TTC549 (cell line): ENCODE measurements around the gene DMD.

Source experiments
- FAIRE-seq: peaks from 2 replicates; lab custom pipeline; 2012; peaks lifted over from hg19 to GRCh38; lab: Jason Lieb, UNC

DMD gene

DNA sequence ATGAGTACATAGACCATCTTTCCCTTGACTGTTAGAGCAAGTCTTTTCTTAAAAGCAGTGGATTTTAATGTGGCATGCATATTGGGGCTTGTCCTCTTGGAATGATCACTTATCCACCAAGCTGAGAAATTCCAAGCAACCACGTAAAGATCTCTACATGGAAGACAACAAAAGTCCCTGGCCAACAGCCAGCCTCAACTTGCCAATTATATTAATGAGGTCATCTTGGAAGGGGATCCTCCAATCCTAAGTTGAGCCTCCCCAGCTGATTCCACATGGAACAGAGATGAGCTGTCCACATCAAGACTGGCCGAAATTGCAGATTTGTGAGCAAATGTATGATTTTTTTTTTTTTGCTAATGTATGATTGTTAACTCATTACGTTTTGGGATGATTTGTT is 2118.9 kb downstream of the DMD start:
- FAIRE-seq: no peak

DNA sequence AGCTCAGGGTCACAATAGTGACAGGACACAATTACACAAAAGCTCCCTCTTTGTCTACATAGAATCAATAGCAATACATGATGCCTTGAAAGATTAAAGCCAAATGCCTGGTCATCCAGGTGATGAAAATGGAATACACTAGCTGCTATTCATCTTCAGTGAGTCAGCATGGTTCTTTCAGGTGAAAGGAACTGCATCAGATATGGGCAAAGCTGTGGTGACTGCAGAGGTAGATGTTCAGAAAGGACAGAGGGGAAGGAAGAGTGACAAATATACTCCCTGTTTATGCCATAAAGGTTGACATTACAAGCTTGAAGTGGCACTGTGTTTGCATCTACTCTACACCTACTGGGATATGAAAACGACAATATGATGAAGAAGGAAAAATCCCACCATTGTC is 2119.5 kb downstream of the DMD start:
- no peak for FAIRE-seq

DNA sequence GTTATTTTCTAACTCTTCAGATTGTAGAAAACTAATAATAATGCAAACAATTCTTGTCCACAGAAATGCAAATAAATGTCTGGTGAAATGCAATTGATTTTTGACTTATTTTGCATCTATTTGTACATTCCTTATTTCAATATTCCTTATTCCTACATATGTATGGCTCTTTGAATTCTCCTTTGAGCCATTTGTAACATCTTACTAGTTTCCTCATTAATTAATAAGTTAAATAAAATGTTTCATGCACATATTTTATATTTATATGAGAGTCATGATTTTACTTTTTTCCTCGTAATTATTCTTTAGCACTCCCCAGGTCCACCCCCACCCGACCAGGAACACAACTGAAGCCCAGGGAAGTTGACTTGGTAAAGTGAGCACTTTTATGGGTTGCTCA is 2136.8 kb downstream of the DMD start:
- FAIRE-seq: no peak

DNA sequence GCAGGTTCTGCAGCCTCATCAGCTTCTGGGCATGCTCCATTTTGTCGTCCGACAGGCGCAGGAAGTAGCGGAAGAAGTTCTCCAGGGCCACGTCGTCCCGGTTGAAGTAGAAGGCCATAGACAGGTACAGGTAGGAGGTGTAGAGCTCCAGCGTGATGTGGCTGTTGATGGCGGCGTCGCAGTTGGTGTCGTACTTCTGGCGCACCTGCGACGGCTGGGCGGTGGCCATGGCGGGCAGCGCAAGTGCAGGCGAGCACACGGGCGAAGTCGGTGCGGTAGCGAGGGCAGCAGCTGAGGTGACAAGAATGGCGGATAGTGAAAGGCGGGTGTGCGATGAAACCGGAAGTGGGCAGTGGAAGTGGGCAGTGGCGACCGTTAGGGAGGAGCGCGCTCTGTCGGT is 2139.6 kb downstream of the DMD start, which contains the start of gene FTHL17:
TSS of gene FTHL17 (minus strand) at position 317 of the 400 bp plus-strand sequence. CDS start at position 229, 88 bp downstream.
- FAIRE-seq: no peak

DNA sequence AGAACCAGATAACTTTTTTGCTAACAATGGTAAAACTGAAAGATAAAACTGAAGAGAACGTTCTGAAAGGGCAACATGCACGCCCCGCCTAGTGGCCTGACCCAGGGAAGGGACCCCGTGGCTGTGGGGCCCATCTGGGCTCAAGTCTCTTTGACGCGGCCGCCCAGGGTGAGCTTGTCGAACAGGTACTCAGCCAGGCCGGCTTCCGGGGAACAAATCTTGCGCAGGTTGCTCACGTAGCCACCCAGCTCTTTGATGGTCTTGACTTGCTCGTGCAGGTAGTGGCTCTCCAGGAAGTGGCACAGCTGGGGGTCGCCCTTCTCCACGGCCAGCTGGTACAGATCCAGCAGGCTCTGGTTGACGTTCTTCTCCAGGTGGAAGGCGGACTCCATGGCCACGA is 2140.1 kb downstream of the DMD start:
- no peak for FAIRE-seq

DNA sequence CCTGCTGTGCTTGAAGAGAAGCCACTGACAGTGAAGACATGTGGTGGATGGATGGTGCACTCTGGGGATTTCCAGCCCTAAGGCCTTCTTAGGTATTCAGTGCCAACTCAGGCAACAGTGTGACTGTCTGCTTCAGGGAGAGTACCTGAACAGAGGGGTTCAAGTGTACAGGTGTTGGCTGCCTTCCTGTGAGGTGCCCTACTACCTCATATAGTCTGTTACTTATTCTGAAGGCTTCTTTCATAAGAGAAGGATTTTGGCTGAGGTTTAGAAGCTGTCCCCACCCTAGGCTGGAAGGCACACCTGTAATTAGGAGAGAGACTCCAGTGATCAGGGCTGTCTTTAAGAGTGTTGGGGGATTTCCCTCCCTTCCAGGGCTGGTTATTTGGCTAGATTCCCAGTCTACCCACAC is 2141.3 kb downstream of the DMD start:
- FAIRE-seq: no peak
